GM12878 (cell line): ENCODE measurements around the gene SPRTN. TPM values are rescaled to one million over a fixed set of nuclear protein-coding genes. Genes with fewer than 3 reads are reported as not detected.

Experiments used
- CHD4 ChIP-seq: fragments of 200-600 bp; sonication (generic); IDR thresholded peaks from 2 replicates; pipeline ENCODE4 v1.6.1; 2016; ENCODE audit warnings: mild to moderate bottlenecking
- EED ChIP-seq: sonication (generic); IDR thresholded peaks from 2 replicates; pipeline ENCODE4 v1.6.1; 2016; ENCODE audit warnings: antibody characterized with exemption, low read depth
- FOXM1 ChIP-seq: IDR thresholded peaks from 2 replicates; pipeline ENCODE4 v1.6.1; 2012; ENCODE audit warnings: low read depth, mild to moderate bottlenecking, inconsistent platforms, low read length, moderate library complexity
- IKZF1 ChIP-seq: fragments of 450-650 bp; conservative IDR thresholded peaks from 2 replicates; pipeline ENCODE4 v1.6.1; 2017; ENCODE audit warnings: antibody characterized with exemption, mild to moderate bottlenecking
- MYC ChIP-seq: IDR thresholded peaks from 2 replicates; pipeline ENCODE4 v1.6.1; 2011; ENCODE audit warnings: mild to moderate bottlenecking, low read length, moderate library complexity, inconsistent platforms; ENCODE audit not compliant: insufficient read depth, insufficient replicate concordance, insufficient read length, severe bottlenecking
- NFIC ChIP-seq: IDR thresholded peaks from 2 replicates; pipeline ENCODE4 v1.6.1; 2012; ENCODE audit warnings: low read depth, mild to moderate bottlenecking, inconsistent platforms, low read length, moderate library complexity
- PAX8 ChIP-seq: fragments of 450-650 bp; IDR thresholded peaks from 2 replicates; pipeline ENCODE4 v1.6.1; 2017; ENCODE audit warnings: mild to moderate bottlenecking, moderate library complexity
- POLR2AphosphoS5 ChIP-seq: IDR thresholded peaks from 2 replicates; pipeline ENCODE4 v1.6.1; 2011; ENCODE audit warnings: mild to moderate bottlenecking, low read length, inconsistent platforms
- SIX5 ChIP-seq: IDR thresholded peaks from 2 replicates; pipeline ENCODE4 v1.6.1; 2011; ENCODE audit warnings: mild to moderate bottlenecking, low read depth, low read length, moderate library complexity; ENCODE audit not compliant: severe bottlenecking
- polyA plus RNA-seq, 11 experiments: library from polyadenylated mRNA; depleted of rRNA in 4 of 11; unstranded in 6 of 11; stranded (reverse) in 5 of 11; fragments of >200 nt; fragmentation: Nextera tagmentation in 4 of 11; fragmentation: Illumina TruSeq in 1 of 11; extraction: Ambion mirVana in 4 of 11; extraction: Trizol in 1 of 11; gene quantifications; 1 replicate in 1 of 11; 2 replicates in 10 of 11; pipeline versions ENCODE4 v1.2.1 to v1.2.3, GENCODE V29; 2011 to 2016; ENCODE audit warnings: inconsistent platforms in 2 of 11, missing spikeins in 2 of 11, low read depth in 1 of 11
- total RNA-seq, 4 experiments: library from RNA; depleted of rRNA in 3 of 4; stranded (reverse); fragments of >200 nt in 3 of 4; fragmentation: Illumina TruSeq in 1 of 4; extraction: Trizol in 1 of 4; gene quantifications; 2 replicates each; pipeline versions ENCODE4 v1.2.1 to v1.2.3, GENCODE V29; 2013 to 2021
- TF ChIP-seq, protein P1 (sequence below): fragments of 150-350 bp; IDR thresholded peaks from 2 replicates; pipeline ENCODE4 v1.6.1; 2016; ENCODE audit warnings: low read depth, low read length
- TF ChIP-seq, protein P2 (sequence below): IDR thresholded peaks from 2 replicates; pipeline ENCODE4 v1.6.1; 2012; ENCODE audit warnings: low read length, inconsistent platforms
- TF ChIP-seq, protein P3 (sequence below): fragments of 450-650 bp; IDR thresholded peaks from 2 replicates; pipeline ENCODE4 v1.6.1; 2017; ENCODE audit warnings: mild to moderate bottlenecking, low read depth, inconsistent platforms; ENCODE audit not compliant: poor library complexity, severe bottlenecking

The SPRTN gene
- total and polyA plus RNA-seq, 10 of the 15 experiments (the other 5 are each of a cell fraction or from before 2014, with no cell fraction given): 4.4 to 16.5 (median 12.1) TPM

DNA sequence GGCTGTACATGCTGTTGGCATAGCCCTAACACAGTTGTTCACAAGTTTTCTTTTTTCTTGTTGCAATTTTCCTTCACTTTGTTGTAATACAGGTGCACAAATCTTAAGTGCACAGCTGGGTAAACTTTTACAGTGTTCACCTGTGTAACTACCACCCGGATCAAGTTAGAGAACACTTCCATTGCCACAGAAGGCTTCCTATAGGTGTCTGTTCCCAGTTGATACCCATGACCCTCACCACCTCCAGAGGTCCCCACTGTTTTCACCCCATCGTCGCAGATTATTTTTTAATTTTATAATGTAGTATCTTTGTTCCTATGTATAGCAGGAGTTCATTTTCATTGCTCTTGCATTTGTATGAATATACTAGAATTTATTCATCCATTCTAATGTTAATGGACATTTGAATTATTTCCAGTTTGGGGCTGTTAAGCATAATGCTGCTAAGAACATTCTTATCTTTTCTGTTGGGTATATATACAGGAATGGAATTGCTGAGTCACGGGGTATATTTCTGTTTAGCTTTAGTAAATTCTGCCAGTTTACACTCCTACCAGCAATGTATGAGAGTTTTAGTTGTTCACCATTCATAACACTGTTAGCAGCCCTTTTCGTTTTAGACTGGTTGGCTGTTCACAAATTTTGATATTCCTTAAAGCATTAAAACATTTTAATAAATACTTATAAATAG lies 16.4 kb downstream of the SPRTN start (continued):
- TF ChIP-seq, protein P1, sequence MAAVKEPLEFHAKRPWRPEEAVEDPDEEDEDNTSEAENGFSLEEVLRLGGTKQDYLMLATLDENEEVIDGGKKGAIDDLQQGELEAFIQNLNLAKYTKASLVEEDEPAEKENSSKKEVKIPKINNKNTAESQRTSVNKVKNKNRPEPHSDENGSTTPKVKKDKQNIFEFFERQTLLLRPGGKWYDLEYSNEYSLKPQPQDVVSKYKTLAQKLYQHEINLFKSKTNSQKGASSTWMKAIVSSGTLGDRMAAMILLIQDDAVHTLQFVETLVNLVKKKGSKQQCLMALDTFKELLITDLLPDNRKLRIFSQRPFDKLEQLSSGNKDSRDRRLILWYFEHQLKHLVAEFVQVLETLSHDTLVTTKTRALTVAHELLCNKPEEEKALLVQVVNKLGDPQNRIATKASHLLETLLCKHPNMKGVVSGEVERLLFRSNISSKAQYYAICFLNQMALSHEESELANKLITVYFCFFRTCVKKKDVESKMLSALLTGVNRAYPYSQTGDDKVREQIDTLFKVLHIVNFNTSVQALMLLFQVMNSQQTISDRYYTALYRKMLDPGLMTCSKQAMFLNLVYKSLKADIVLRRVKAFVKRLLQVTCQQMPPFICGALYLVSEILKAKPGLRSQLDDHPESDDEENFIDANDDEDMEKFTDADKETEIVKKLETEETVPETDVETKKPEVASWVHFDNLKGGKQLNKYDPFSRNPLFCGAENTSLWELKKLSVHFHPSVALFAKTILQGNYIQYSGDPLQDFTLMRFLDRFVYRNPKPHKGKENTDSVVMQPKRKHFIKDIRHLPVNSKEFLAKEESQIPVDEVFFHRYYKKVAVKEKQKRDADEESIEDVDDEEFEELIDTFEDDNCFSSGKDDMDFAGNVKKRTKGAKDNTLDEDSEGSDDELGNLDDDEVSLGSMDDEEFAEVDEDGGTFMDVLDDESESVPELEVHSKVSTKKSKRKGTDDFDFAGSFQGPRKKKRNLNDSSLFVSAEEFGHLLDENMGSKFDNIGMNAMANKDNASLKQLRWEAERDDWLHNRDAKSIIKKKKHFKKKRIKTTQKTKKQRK: no peak
- TF ChIP-seq POLR2AphosphoS5 (no peak), SIX5 (no peak), NFIC (no peak), EED (no peak), MYC (no peak), FOXM1 (no peak), IKZF1 (no peak), PAX8 (no peak), CHD4 (no peak)
- TF ChIP-seq, protein P2, sequence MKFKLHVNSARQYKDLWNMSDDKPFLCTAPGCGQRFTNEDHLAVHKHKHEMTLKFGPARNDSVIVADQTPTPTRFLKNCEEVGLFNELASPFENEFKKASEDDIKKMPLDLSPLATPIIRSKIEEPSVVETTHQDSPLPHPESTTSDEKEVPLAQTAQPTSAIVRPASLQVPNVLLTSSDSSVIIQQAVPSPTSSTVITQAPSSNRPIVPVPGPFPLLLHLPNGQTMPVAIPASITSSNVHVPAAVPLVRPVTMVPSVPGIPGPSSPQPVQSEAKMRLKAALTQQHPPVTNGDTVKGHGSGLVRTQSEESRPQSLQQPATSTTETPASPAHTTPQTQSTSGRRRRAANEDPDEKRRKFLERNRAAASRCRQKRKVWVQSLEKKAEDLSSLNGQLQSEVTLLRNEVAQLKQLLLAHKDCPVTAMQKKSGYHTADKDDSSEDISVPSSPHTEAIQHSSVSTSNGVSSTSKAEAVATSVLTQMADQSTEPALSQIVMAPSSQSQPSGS: no peak
- TF ChIP-seq, protein P3, sequence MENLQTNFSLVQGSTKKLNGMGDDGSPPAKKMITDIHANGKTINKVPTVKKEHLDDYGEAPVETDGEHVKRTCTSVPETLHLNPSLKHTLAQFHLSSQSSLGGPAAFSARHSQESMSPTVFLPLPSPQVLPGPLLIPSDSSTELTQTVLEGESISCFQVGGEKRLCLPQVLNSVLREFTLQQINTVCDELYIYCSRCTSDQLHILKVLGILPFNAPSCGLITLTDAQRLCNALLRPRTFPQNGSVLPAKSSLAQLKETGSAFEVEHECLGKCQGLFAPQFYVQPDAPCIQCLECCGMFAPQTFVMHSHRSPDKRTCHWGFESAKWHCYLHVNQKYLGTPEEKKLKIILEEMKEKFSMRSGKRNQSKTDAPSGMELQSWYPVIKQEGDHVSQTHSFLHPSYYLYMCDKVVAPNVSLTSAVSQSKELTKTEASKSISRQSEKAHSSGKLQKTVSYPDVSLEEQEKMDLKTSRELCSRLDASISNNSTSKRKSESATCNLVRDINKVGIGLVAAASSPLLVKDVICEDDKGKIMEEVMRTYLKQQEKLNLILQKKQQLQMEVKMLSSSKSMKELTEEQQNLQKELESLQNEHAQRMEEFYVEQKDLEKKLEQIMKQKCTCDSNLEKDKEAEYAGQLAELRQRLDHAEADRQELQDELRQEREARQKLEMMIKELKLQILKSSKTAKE: no peak
